Mucosa of descending colon (tissue), 3 donors: ENCODE measurements around the gene ZNF462. TPM values are rescaled to one million over a fixed set of nuclear protein-coding genes. Genes with fewer than 3 reads are reported as not detected.

Source experiments
- ATAC-seq: fragments of 200-7000 bp; cut with Tn5 transposase; one replicate; pipeline ENCODE4 v1.9.1; 2020; ENCODE audit warnings: mild to moderate bottlenecking, moderate library complexity
- DNase-seq, 3 donors: peaks; one replicate each; pipeline ENCODE4 v3.0.0-alpha.2; 2020
- H3K36me3 ChIP-seq: fragments of 200-600 bp; one replicate; pipeline ENCODE4 v1.8.0; 2021; ENCODE audit warnings: low read depth, mild to moderate bottlenecking
- H3K4me1 ChIP-seq: fragments of 200-600 bp; one replicate; pipeline ENCODE4 v1.8.0; 2021; ENCODE audit warnings: low read depth, mild to moderate bottlenecking
- H3K4me3 ChIP-seq: fragments of 200-600 bp; one replicate; pipeline ENCODE4 v1.8.0; 2021; ENCODE audit warnings: mild to moderate bottlenecking
- H3K9me3 ChIP-seq: fragments of 200-600 bp; one replicate; pipeline ENCODE4 v1.8.0; 2021; ENCODE audit warnings: mild to moderate bottlenecking
- intact Hi-C, 2 donors: fragments of 100-400 bp; cut with DNase I in 1 of 2; cut with micrococcal nuclease in 1 of 2; formaldehyde crosslinking; loops; one replicate each; pipeline versions ENCODE4 v1.11.0 to v1.11.1; 2022; cut with DNase I, micrococcal nuclease
- total RNA-seq, 3 donors: library from RNA; stranded (reverse); fragmentation: NEBNext Ultra II Directional in 2 of 3; extraction: Animal tissue kit (Norgen Biotek cat#: 25700) in 2 of 3; gene quantifications; one replicate each; pipeline versions ENCODE4 v1.2.1 to v1.2.4, GENCODE V29; 2021 to 2023
- TF ChIP-seq, protein P1 (sequence below): fragments of 200-600 bp; IDR thresholded peaks from one replicate; pipeline ENCODE4 v1.8.0; 2022; ENCODE audit warnings: antibody characterized with exemption, mild to moderate bottlenecking
- donor health status: DM: no; HTN: no; CAD: no; lungs with moderate emphysema.
- donor health status: DM: no; HTN: no; CAD: no.
- donor health status: DM: no; HTN: yes; CAD: no.

ZNF462 gene
- total RNA-seq, 3 donors from 2014 or later = 34.8 to 54.7 (median 48.7) TPM

DNA sequence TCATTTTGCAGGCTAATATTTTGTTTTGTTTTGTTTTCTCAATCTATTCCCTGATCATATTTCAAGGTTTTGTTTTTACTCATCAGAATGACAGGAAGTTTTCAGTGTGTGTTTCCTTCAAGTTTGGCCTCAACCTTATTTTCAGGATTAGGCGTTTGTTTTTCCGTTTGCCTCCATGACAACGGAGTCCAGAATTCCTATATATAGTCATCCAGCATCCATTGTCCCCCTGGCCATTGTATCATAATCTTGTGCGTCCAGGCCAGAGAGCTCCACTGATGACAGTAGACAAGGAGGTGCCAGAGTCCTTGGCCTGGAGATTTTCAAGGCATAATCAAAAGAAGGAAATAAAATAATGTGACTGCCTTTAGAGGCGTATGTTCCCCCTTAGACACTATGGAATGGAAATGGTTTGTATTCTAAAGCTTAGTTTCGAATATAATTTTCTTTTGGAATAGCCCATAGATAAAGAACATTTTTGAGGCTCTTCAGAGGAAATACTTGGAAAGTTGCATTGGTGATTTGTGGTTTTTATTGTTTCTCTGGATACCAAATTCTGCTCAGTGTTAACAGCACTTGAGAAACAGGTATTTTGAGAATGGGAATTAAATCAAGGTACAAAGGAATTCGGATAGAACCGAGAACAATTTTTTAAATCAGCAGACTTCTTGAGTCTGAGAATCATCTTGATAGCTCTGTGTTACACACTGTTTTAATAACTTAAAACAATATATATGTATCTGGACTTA is 99.8 kb downstream of the ZNF462 start:
- DNase-seq = no peak
- H3K4me1 ChIP-seq = no peaks in the 10 kb centered on the region
- TF ChIP-seq, protein P1, sequence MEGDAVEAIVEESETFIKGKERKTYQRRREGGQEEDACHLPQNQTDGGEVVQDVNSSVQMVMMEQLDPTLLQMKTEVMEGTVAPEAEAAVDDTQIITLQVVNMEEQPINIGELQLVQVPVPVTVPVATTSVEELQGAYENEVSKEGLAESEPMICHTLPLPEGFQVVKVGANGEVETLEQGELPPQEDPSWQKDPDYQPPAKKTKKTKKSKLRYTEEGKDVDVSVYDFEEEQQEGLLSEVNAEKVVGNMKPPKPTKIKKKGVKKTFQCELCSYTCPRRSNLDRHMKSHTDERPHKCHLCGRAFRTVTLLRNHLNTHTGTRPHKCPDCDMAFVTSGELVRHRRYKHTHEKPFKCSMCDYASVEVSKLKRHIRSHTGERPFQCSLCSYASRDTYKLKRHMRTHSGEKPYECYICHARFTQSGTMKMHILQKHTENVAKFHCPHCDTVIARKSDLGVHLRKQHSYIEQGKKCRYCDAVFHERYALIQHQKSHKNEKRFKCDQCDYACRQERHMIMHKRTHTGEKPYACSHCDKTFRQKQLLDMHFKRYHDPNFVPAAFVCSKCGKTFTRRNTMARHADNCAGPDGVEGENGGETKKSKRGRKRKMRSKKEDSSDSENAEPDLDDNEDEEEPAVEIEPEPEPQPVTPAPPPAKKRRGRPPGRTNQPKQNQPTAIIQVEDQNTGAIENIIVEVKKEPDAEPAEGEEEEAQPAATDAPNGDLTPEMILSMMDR = no peak
- no peaks in the 10 kb centered on the region for H3K36me3 ChIP-seq
- H3K4me3 ChIP-seq = no peak overlapping the region
- no peaks in the 10 kb centered on the region for H3K9me3 ChIP-seq
- ATAC-seq = no peak
- intact Hi-C loops = no loop called here

DNA sequence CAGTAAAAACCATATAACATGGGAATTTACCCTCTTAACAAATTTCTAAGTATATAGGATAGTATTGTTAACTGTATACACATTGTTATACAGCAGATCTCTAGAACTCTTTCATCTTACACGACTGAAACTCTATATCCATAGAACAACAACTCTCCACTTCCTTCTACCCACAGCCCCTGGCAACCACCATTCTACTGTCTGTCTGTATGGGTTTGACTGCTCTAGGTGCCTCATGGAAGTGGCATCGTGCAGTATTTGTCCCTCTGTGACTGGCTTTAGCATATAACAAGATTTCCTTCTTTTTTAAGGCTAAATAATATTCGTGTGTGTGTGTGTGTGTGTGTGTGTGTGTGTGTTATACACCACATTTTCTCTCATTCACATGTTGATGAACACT is 100.7 kb downstream of the ZNF462 start:
- intact Hi-C loops = no loop called here
- TF ChIP-seq, protein P1 = no peak

DNA sequence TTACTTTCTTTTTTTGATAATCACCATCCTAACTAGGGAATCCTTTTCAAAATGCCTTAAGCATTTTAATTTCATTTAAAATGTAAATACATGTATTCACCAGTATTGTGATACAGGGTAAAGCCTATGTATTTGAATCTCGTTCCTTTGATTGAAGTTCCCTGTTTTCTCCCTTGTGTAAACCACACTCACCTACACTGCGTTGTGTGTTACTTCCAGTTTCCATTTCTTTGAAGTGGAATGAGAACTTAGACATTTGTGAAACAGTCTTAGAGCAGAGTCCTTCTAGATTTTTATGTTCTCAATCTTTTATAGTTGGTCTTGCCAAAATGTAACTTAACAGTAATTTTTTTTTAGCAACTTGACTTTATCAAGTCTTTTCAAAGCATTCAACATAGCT is 101.4 kb downstream of the ZNF462 start:
- intact Hi-C loops = no loop called here
- DNase-seq (no peak), ATAC-seq (no peak)
- Histone ChIP-seq H3K36me3 (no peaks in the 10 kb centered on the region), H3K4me3 (no peak overlapping the region), H3K9me3 (no peaks in the 10 kb centered on the region), H3K4me1 (no peaks in the 10 kb centered on the region)
- TF ChIP-seq, protein P1 = no peak

More for the DNA sequence above, 100.7 kb downstream of the ZNF462 start:
- Histone ChIP-seq H3K36me3 (no peaks in the 10 kb centered on the region), H3K9me3 (no peaks in the 10 kb centered on the region), H3K4me3 (no peak overlapping the region), H3K4me1 (no peaks in the 10 kb centered on the region)
- ATAC-seq = no peak
- no peak for DNase-seq

DNA sequence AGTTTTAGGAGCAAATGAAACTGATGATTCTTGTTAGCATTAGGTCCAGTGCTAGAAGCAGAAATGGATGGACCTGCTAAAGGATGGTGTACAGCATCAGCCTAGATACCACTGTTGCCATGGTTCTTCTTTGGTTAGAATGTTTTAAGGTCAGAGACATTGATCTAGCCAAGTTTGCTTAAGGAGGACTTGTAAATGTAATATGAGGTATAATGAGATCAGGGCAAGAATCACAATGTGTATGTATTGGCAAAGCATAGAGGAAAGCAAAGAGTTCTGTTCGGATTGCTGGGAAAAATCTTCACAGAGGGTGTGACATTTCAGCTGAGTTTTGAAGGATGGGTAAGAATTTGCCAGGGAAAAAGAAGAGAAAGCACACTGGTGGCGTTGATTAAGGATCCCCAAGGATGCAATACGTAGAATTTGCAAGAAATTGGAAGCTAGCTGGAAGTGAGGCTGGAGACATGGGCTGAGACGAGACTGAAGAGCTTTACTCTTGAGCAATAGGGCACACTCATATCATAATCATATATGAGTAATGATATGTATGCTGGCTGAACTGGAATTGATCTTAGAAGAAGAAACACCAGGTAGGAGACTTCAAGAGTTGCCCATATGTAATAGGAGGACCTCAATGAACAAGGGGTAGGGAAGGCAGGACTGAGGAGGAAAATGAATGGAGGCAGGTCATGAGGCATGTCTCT is 102.0 kb downstream of the ZNF462 start:
- TF ChIP-seq, protein P1 = no peak
- no peaks in the 10 kb centered on the region for H3K36me3 ChIP-seq
- no peaks in the 10 kb centered on the region for H3K9me3 ChIP-seq
- DNase-seq (no peak), ATAC-seq (no peak)
- H3K4me3 ChIP-seq = no peak overlapping the region
- intact Hi-C loops = no loop called here
- no peaks in the 10 kb centered on the region for H3K4me1 ChIP-seq

DNA sequence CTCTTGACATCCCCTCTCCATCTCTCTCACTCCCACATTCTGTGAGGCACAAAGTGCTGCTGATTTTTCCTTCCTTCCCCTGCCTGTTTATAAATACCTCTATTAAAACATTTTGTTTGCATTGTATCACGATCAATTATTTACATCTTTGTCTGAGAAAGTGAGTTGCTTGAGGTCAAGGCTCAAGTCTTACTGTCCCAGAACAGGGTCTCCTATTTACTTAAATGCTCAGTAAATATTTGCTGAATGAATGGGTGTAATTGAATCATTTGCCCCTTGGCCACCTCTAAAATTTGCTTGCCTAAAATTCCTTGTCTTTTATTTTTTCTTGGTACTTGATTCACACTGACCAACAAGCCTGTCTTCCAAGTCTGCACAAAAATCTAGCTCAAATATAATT is 103.5 kb downstream of the ZNF462 start:
- TF ChIP-seq, protein P1 = no peak
- intact Hi-C loops = no loop called here
- no peak for ATAC-seq
- H3K36me3 ChIP-seq = no peaks in the 10 kb centered on the region
- H3K9me3 ChIP-seq = no peaks in the 10 kb centered on the region
- H3K4me1 ChIP-seq = no peaks in the 10 kb centered on the region
- no peak for DNase-seq
- no peak overlapping the region for H3K4me3 ChIP-seq
